ENCODE measurements around the gene B3GNT3.

The B3GNT3 gene

GRCh38 chr19:17836530-17836929 is 41.6 kb downstream of the B3GNT3 start:
- no peak for DNase-seq

- DNase-seq = no peak
These were observed 43.0 kb downstream of the B3GNT3 start for GRCh38 chr19:17837972-17838371.

GRCh38 chr19:17840019-17840418 is 45.1 kb downstream of the B3GNT3 start:
- DNase-seq = no peak

GRCh38 chr19:17841371-17841809 is 46.5 kb downstream of the B3GNT3 start:
- DNase-seq = no peak

GRCh38 chr19:17841810-17842662 is 47.1 kb downstream of the B3GNT3 start:
- DNase-seq = peak; percentile 76

GRCh38 chr19:17842663-17843291 is 47.8 kb downstream of the B3GNT3 start:
- no peak for DNase-seq

GRCh38 chr19:17843292-17843827 is 48.4 kb downstream of the B3GNT3 start:
- DNase-seq = no peak

GRCh38 chr19:17843908-17844490 is 49.1 kb downstream of the B3GNT3 start:
- DNase-seq = no peak

- peak; percentile 81 for DNase-seq
These were observed 51.2 kb downstream of the B3GNT3 start for GRCh38 chr19:17846146-17846545.

GRCh38 chr19:17847538-17848366 is 52.8 kb downstream of the B3GNT3 start, which contains the start of gene JAK3:
JAK3 (minus strand) TSS chr19:17847982; CDS start chr19:17844417, 3,565 bp downstream.
- DNase-seq = peak; percentile 95

- no peak for DNase-seq
These were observed 53.8 kb downstream of the B3GNT3 start for GRCh38 chr19:17848595-17849292.

- no peak for DNase-seq
These were observed 59.1 kb downstream of the B3GNT3 start for GRCh38 chr19:17854061-17854460.

- DNase-seq = peak; percentile 97
These were observed 60.6 kb downstream of the B3GNT3 start for GRCh38 chr19:17855280-17856152.

- peak; percentile 100 for DNase-seq
These were observed 64.8 kb downstream of the B3GNT3 start, which contains the start of gene RPL18A for GRCh38 chr19:17859533-17860330. RPL18A (plus strand) TSS chr19:17859910; CDS start chr19:17859957, 47 bp downstream.

- DNase-seq = no peak
These were observed 65.5 kb downstream of the B3GNT3 start for GRCh38 chr19:17860331-17860992.

- no peak for DNase-seq
These were observed 66.0 kb downstream of the B3GNT3 start for GRCh38 chr19:17860993-17861360.

GRCh38 chr19:17861542-17862402 is 66.8 kb downstream of the B3GNT3 start:
- DNase-seq = no peak
